PC-3 (cell line): ENCODE data around the gene IRAK3.

Experiments used
- CTCF ChIP-seq: fragments of 300-600 bp; sonication (generic); conservative IDR thresholded peaks from 2 replicates; pipeline ENCODE4 v1.5.1; 2017; ENCODE audit warnings: antibody characterized with exemption, low read depth, mild to moderate bottlenecking, low read length
- EZH2 ChIP-seq: fragments of 300-600 bp; sonication (generic); IDR thresholded peaks from one replicate; pipeline ENCODE4 v1.6.1; 2017; ENCODE audit warnings: antibody characterized with exemption, mild to moderate bottlenecking, low read length; ENCODE audit not compliant: unreplicated experiment
- EZH2phosphoT487 ChIP-seq: fragments of 300-600 bp; sonication (generic); IDR thresholded peaks from 2 replicates; pipeline ENCODE4 v1.6.1; 2018; ENCODE audit warnings: mild to moderate bottlenecking, antibody characterized with exemption, low read length, borderline replicate concordance

DNA sequence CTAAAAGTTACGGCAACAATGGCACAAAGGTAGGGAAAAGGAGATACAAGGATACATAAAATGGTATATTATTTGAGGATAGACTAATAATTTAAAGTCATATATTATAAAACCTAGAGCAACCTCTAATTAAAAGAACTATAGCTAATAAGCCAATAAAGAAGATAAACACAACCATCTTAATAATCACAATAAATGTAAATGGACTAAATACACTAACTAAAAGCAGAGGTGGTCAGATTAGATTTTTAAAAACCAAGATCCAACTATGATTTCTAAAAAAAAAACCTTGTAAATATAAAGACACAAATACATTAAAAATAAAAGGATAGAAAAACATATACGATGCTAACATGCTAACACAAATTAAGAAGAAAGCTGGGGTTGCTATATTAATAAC, 47.7 kb upstream of the IRAK3 start:
- no peak for TF ChIP-seq EZH2phosphoT487
- TF ChIP-seq CTCF = no peak
- no peak for TF ChIP-seq EZH2
